ENCODE measurements around the gene PRAME. TPM values are rescaled to one million over a fixed set of nuclear protein-coding genes. Genes with fewer than 3 reads are reported as not detected.

The PRAME gene
- total and polyA plus RNA-seq, 10 donors, result 0.04 to 0.24 (median 0.12) TPM; not detected in 6

DNA sequence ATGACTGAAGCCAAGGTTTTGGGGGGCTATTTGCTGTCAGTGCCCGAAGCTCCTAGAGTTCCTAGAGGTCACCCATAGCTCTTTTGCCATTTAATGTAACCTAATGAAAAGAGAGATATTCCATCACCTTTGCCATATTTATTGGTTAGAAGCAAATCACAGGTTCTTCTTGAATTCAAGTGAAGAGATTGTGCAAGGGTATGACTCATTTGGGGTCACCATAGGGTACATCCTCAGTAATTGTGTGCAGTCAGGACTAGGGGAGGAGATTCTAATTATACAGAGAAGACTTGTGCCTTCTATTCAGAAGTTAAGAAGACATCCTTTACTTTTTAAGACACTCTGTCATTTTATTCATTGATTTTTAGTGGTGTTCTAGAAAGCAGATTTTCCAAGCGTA, 6.9 kb upstream of the PRAME start:
- TF ChIP-seq POLR2A (IDR thresholded peaks at IDR 0.05) (no peak), CTCF (IDR thresholded peaks at IDR 0.05 in 8 of 11, conservative IDR thresholded peaks at IDR 0.05 in 3 of 11) (no peak), POLR2AphosphoS5 (IDR thresholded peaks at IDR 0.05) (no peak)
- Histone ChIP-seq H3K4me1 (no peaks in the 10 kb centered on the region), H3K27ac (no peak overlapping the region), H3K4me3 (no peak overlapping the region), H3K27me3 (replicated peaks in 1 of 7) (peaks cover 0 to 24% (median 0%) of the 10 kb centered on the region in 7 donors), H3K9me3 (peaks cover 0 to 4% (median 0%) of the 10 kb centered on the region in 8 donors), H3K36me3 (no peaks in the 10 kb centered on the region)
- no peak for DNase-seq
- intact Hi-C loops (cut with DNase I; ENCODE audit: low total_unique reads), result no loop called here
- WGBS, 5 donors, result 93 to 97% (median 95%) methylated on average over 2 of the region's 2 CpGs

DNA sequence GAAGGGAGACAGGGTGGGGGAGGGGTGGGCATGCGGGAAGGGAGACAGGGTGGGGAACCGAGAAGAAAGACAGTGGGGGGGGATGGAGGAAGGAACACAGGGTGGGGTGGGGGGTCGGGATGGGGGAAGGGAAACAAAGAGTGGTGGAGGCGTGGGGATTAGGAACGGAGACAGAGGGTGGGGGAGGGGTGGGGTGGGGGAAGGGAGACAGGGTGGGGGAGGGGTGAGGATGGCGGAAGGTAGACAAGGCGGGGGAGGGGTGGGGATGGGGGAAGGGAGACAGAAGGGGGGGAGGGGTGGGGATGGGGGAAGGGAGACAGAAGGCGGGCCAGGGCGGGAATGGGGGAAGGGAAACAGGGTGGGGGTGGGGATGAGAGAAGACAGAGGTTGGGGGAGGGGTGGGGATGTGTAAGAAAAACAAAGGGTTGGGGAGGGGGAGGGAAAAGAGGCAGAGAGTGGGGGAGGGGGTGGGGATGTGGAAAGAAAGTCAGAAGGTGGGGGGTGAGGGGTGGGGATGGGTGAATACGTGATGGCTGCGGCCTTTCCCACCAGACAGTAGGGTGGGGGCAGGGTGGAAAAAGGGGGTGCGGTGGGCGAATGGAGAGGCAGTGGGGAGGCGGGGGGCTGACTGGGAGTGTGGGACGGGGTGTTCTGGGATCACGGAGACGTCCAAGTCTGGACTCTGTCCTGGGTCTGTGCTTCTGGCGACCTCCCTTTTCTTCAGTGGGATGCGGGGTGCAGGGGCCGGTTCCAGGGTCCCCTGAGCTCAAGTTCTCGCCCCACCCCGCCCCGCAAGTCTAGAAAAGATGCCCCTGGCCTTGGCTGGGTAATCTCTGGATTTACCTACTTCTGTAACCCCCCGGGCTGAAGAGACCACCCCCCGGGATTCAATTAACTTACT, 744 bp downstream of the PRAME start:
- 79 to 91% (median 82%) methylated on average over 16 to 25 of the region's 25 CpGs for WGBS, 5 donors
- Histone ChIP-seq H3K4me3 (no peak overlapping the region), H3K9me3 (no peaks in the 10 kb centered on the region), H3K27ac (no peak overlapping the region), H3K27me3 (replicated peaks in 1 of 7) (peaks cover 0 to 4% (median 0%) of the 10 kb centered on the region in 7 donors), H3K36me3 (no peaks in the 10 kb centered on the region), H3K4me1 (peaks cover 0 to 10% (median 3%) of the 10 kb centered on the region in 6 donors)
- intact Hi-C loops (cut with DNase I; ENCODE audit: low total_unique reads), result no loop called here
- no peak for TF ChIP-seq POLR2A (IDR thresholded peaks at IDR 0.05)
- no peak for TF ChIP-seq POLR2AphosphoS5 (IDR thresholded peaks at IDR 0.05)
- no peak for TF ChIP-seq CTCF (IDR thresholded peaks at IDR 0.05 in 8 of 11, conservative IDR thresholded peaks at IDR 0.05 in 3 of 11)
- DNase-seq, result no peak

DNA sequence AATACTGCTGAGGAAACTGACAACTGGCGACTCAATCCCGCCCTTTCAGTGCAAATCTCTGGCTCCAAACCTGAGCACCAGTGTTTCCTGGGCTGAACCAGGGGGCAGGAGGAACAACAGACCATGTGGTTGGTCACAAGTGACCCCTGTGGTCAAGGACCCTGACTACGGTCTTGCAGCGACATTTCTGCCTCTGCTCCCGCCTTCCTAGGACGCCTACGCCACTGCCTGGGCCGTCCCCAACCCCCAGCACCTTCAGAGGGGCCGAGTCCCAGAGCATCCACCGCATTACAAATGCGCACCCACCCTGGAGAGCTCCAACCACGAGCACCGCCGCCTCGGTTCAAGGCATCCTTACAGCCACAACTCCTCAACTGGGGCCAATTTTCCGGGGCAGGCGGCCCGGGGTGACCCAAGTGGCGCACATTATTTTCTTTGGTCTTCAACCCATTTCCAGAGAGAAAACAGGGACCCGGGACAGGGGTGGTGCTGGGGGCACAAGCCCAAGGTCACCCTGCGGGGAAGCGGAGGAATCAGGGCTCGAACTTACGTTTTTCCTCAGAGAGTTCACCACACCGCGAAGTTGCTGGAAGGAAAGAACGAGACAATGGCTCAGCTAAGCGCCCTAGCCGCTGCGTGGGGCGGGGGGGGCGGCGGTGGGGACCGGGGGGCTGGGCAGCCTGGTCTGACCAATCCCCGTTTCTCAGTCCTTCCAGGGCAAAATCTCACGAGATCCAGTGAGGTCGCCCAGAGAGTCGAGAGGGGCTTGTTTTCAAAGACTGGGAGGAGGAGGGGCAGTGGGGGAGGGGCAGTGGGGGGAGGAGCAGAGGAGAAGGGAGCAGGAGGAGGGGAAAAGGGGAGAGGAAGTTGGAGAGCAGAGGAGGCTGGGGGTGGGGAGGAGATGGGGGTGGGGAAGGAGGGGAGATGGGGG, 1.8 kb downstream of the PRAME start:
- no peak for TF ChIP-seq CTCF (IDR thresholded peaks at IDR 0.05 in 8 of 11, conservative IDR thresholded peaks at IDR 0.05 in 3 of 11)
- TF ChIP-seq POLR2A (IDR thresholded peaks at IDR 0.05), result no peak
- TF ChIP-seq POLR2AphosphoS5 (IDR thresholded peaks at IDR 0.05), result no peak
- no peaks in the 10 kb centered on the region for H3K36me3 ChIP-seq
- no peak overlapping the region for H3K27ac ChIP-seq
- H3K4me3 ChIP-seq, result no peak overlapping the region
- H3K4me1 ChIP-seq, result peaks cover 0 to 10% (median 3%) of the 10 kb centered on the region in 6 donors
- intact Hi-C loops (cut with DNase I; ENCODE audit: low total_unique reads), result no loop called here
- H3K27me3 ChIP-seq (replicated peaks in 1 of 7), result peaks cover 0 to 4% (median 0%) of the 10 kb centered on the region in 7 donors
- H3K9me3 ChIP-seq, result no peaks in the 10 kb centered on the region
- 89 to 92% (median 90%) methylated on average over 34 to 38 of the region's 38 CpGs for WGBS, 5 donors
- no peak for DNase-seq
